ENCODE data around the gene NPHP4. TPM values are rescaled to one million over a fixed set of nuclear protein-coding genes. Genes with fewer than 3 reads are reported as not detected.

The NPHP4 gene
- total and polyA plus RNA-seq, 9 of the 15 experiments (the other 6 are each of a cell fraction or from before 2014, with no cell fraction given): 0.52 to 26.2 (median 6.7) TPM

- no peak for DNase-seq (ENCODE audit: extremely low read depth in 1 of 4, low spot score in 3 of 4)
- H3K4me2 ChIP-seq (ENCODE audit: insufficient read depth, low read length): no peak overlapping the region
- 85% methylated on average over 24 of the region's 24 CpGs for WGBS (ENCODE audit: insufficient coverage, low coverage, missing lambda C conversion rate)
- TF ChIP-seq MITF (IDR thresholded peaks at IDR 0.05): no peak
- no peak for TF ChIP-seq ZNF318 (IDR thresholded peaks at IDR 0.05; ENCODE audit: borderline replicate concordance in 1 of 2, low read depth in 1 of 2)
- no peak for TF ChIP-seq PTTG1 (tag; IDR thresholded peaks at IDR 0.05; ENCODE audit: low read depth)
- no peak for TF ChIP-seq EWSR1 (IDR thresholded peaks at IDR 0.05; ENCODE audit: borderline replicate concordance, low read depth, partially characterized antibody)
- TF ChIP-seq TAL1 (IDR thresholded peaks at IDR 0.05): no peak
- no peak for TF ChIP-seq TCF7 (IDR thresholded peaks at IDR 0.05; ENCODE audit: borderline replicate concordance)
- TF ChIP-seq ZNF384 (IDR thresholded peaks at IDR 0.05; ENCODE audit: low read depth, low read length): no peak
- no peak for TF ChIP-seq HNRNPH1 (optimal IDR thresholded peaks at IDR 0.05; ENCODE audit: low read depth, low read length)
- TF ChIP-seq POLR2H (tag; IDR thresholded peaks at IDR 0.05; ENCODE audit: low read depth): no peak
- TF ChIP-seq BCOR (IDR thresholded peaks at IDR 0.05): no peak
- TF ChIP-seq CBX1 (IDR thresholded peaks at IDR 0.05; ENCODE audit: low read depth): no peak
- TF ChIP-seq CBFA2T3 (IDR thresholded peaks at IDR 0.05): no peak
Measured at GRCh38 chr1:5950994-5951785, 41.0 kb downstream of the NPHP4 start.

More at GRCh38 chr1:5950994-5951785, 41.0 kb downstream of the NPHP4 start:
- no TSS peak for BruUV-seq (replicated peaks)
- Histone ChIP-seq H3K4me1 (replicated peaks in 1 of 2; ENCODE audit: control insufficient read depth in 2 of 2, insufficient read depth in 2 of 2, low read length in 2 of 2) (peaks cover 7 to 11% of the 10 kb centered on the region in 2 experiments; a peak in 4 of 5 replicates), H3K9ac (ENCODE audit: insufficient read depth in 1 of 2, low read depth in 2 of 2, low read length in 2 of 2) (no peak overlapping the region), H3K36me3 (ENCODE audit: control insufficient read depth, insufficient read depth, low read length) (peaks cover 35% of the 10 kb centered on the region; the same call in 2 of the 3 replicates), H3K27ac (ENCODE audit: extremely low read depth, low read depth, low read length) (no peak overlapping the region), H2AFZ (ENCODE audit: low read depth, low read length) (no peak overlapping the region), H3K9me3 (replicated peaks; ENCODE audit: control insufficient read depth, insufficient read depth, low read depth, low read length) (no peaks in the 10 kb centered on the region), H3K27me3 (ENCODE audit: control insufficient read depth in 2 of 2, insufficient read depth in 2 of 2, low read length in 2 of 2) (no peaks in the 10 kb centered on the region), H3K79me2 (ENCODE audit: control insufficient read depth, insufficient read depth, low read length) (no peaks in the 10 kb centered on the region), H3K4me3 (no peak overlapping the region), H4K20me1 (replicated peaks; ENCODE audit: control insufficient read depth, insufficient read depth, low read length) (no peaks in the 10 kb centered on the region), H3K9me1 (ENCODE audit: control insufficient read depth, insufficient read depth, low read length) (peaks cover 6% of the 10 kb centered on the region)
- no peak for FAIRE-seq
- ChIA-PET CTCF (ENCODE audit: low intra/inter-chr PET ratio) (no interaction called here), POLR2A (no interaction called here)
- intact Hi-C loops (cut with micrococcal nuclease): no loop called here
- ATAC-seq: no peak
- in situ Hi-C loops (cut with MboI): no loop called here
